Vagina (tissue), 2 donors: Measurements from ENCODE around the gene SCMH1.

Experiments
- CTCF ChIP-seq, 3 experiments: fragments of 450-650 bp in 2 of 3; fragments of 200-600 bp in 1 of 3; sonication (generic) in 1 of 3; IDR thresholded peaks; one replicate each; pipeline ENCODE4 v1.5.1; 2017 to 2019; ENCODE audit warnings: antibody characterized with exemption in 3 of 3, mild to moderate bottlenecking in 2 of 3, moderate library complexity in 2 of 3
- POLR2AphosphoS5 ChIP-seq, 2 donors: sonication (generic); formaldehyde crosslinking; IDR thresholded peaks; one replicate each; pipeline ENCODE4 v1.9.0; 2017; ENCODE audit warnings: antibody characterized with exemption in 2 of 2, mild to moderate bottlenecking in 2 of 2, low read depth in 1 of 2; ENCODE audit not compliant: insufficient read depth in 1 of 2

DNA sequence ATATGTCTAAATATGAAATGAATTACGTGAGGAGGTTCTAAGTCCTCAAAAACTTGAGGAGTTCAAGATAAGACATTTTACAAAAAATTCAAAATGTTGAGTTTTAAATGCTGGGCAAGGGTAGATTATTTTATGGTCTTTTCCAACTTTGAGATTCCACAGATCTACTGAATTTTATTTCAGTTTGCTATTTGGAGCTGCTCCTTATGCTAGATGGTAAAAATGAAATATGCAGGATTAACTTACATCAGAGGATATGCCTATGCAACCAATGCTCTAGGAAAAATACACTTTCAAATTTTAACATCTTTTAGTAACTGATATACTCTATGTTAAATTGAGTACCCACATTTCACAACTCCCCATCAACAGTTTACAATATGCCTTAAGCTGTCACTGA lies 83.1 kb downstream of the SCMH1 start:
- no peak for TF ChIP-seq POLR2AphosphoS5 (IDR thresholded peaks at IDR 0.05; ENCODE audit: insufficient read depth in 1 of 2, low read depth in 1 of 2)
- TF ChIP-seq CTCF (IDR thresholded peaks at IDR 0.05): no peak
